GM19397 (cell line): ENCODE results near the gene VSIG10L2.

ENCODE experiments used
- ATAC-seq: cut with Tn5 transposase; IDR thresholded peaks from one replicate; pipeline ENCODE4 v1.9.1; 2021; ENCODE audit warnings: mild to moderate bottlenecking, moderate library complexity; ENCODE audit not compliant: unreplicated experiment

Gene VSIG10L2

GRCh38 chr11:125946712-125947418 is 1.0 kb downstream of the VSIG10L2 start:
- no peak for ATAC-seq

- ATAC-seq = no peak
Measured at GRCh38 chr11:125947419-125948277, 1.8 kb downstream of the VSIG10L2 start.

- no peak for ATAC-seq
Measured at GRCh38 chr11:125948278-125949051, 2.6 kb downstream of the VSIG10L2 start.

DNA sequence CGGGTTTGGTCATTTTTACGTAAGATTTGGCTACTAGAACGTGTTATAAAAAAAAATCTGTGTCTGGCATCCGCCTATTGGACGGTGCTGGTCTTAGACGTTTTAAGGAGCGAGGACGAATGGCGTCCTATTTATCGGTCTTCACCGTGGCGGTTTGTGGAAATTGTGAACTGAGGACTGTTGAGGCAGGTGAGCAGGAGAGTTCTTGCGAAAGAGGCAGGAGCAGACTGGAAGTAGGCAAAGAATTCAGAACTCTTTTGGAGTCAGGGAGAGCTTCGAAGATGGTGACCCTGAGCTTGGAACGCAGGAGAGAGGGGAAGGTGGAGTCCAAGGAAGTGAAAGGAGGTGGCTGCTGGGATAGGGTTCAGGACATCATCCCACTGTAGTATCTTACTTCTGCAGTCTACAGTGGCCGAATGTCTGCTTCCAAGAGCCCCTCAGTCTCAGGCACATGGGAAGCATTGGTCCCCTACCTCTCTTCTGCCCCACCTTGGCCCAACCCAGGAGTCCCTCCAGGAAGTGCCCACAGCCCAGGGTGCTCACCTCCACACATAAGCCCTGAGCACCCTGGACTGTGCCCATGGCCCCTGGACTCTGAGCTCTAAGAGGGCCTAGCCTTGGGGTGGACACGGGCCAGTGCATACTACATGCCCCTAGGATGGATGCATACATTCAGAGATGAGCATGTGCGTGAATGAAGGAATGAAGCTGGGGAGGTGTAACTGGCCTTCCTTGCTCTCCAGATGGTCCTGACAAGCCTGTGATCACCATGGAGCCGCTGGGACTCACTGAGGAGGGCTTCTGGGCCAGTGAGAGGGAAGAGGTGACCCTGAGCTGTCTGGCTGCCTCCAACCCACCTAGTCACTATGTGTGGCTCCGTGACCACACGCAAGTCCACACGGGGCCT is 3.7 kb downstream of the VSIG10L2 start:
- no peak for ATAC-seq

- ATAC-seq = no peak
Measured at GRCh38 chr11:125950178-125950490, 4.3 kb downstream of the VSIG10L2 start.

GRCh38 chr11:125950696-125951651 is 5.1 kb downstream of the VSIG10L2 start:
- no peak for ATAC-seq

DNA sequence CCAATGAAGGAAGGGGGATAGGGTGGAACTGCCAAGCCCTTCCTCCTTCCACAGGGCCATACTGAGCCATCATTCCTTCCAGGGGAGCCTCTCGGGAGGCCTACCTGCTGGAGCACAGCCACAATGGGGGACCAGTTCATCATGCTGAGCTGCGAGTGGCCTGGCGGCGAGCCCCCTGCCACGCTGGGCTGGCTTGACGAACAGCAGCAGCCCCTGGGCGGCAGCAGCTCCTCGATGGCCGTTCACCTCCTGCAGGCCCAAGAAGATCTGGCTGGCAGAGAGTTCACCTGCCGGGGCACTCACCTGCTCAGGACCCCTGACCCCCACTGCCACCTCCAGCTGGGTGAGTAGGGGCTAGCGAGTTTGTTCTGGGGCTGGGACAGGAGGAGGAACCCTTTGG is 5.9 kb downstream of the VSIG10L2 start:
- ATAC-seq = no peak

DNA sequence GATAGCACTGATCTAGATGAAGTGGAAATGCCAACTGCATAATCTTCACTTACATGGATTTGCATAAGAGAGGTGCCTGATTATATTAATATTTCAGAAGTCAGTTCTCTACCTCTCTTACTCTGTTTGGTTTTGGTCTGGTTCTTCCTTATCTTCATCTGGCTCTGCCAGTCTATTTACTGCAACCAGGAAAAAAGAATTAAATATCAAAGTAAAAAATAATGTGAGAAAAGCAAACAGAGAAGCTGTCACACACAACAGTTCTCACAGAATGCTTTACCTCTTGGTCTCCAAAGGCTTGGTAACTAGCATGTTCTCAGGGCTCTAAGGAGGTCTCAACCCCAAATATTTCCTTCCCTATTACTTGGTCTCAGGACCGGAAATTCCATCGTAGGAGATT is 6.7 kb downstream of the VSIG10L2 start:
- ATAC-seq = no peak

GRCh38 chr11:125952973-125953372 is 7.1 kb downstream of the VSIG10L2 start:
- ATAC-seq = no peak

- ATAC-seq = no peak
Measured at GRCh38 chr11:125953401-125953935, 7.6 kb downstream of the VSIG10L2 start.

GRCh38 chr11:125954123-125954944 is 8.5 kb downstream of the VSIG10L2 start:
- no peak for ATAC-seq

DNA sequence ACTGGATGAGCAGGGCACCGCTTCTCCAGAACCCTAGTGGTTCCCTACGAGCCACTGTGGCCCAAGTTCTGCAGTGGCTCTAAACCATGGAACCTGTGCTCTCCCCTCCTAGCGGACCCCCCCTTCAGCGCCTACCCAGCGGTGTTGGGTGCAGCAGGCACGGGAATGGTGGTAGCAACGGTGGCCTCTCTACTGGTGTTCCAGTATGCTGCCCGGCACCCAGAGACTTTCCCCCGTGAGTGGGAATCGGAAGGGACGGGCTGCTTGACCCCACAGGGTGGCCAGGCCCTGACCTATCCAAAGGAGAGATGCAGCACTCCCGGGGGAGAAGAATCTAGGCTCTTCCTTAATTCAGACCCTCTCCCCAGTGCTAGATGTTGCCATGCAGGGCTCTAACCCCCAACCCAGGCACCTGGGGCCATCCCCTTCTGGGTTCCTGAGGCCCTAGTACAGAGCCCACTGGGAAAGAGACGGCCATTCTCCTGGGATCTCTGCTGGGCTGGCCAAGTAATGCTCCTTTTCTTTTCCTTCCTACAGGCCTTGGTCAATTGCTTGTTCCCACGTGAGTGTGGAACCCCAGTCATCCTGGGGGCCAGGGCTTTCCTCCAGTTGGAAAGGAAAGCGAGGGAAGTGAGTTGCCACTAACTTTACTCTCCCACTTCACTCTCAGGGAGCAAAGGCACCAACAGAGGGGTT is 9.2 kb downstream of the VSIG10L2 start:
- no peak for ATAC-seq

GRCh38 chr11:125955856-125956255 is 10.0 kb downstream of the VSIG10L2 start:
- no peak for ATAC-seq

DNA sequence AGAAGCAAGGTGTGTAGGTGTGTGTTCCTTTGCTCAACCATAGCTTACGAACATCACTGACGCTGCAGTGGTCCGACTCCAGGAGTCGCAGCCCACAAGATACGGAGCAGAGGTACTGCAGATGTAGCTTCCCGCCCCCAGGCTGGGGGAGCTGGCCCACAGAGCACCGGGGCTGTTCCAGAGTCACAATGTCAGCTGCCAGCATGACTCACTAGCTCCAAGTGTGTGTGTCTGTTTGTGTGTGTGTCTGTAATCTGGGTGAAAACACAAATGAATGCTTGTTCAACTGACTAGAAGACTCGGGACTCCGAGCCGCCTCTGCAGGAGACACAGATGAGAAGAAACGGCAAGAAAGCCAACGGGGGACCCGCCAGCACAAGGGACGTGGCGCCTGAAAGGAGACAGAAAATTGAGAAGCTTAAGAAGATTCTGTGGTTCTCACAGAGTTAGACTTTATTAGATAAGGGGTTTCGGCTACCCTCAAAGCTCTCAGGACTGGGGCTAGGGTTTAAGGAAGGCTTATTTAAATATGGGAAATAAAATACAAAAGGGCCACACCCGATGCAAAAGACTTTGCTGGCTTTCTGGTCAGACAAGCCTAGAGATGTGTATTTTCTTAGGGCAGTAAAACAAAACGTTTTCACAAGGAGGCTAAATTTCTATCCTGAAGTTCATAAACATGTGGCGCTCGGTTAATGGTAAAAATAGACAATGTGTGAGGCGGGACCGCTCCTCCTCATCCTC is 10.7 kb downstream of the VSIG10L2 start:
- ATAC-seq = no peak

- no peak for ATAC-seq
Measured at GRCh38 chr11:125957618-125958332, 11.9 kb downstream of the VSIG10L2 start.

GRCh38 chr11:125958872-125959400 is 13.1 kb downstream of the VSIG10L2 start:
- ATAC-seq = no peak
